ENCODE results near the gene PDCD1LG2.

PDCD1LG2 gene

DNA sequence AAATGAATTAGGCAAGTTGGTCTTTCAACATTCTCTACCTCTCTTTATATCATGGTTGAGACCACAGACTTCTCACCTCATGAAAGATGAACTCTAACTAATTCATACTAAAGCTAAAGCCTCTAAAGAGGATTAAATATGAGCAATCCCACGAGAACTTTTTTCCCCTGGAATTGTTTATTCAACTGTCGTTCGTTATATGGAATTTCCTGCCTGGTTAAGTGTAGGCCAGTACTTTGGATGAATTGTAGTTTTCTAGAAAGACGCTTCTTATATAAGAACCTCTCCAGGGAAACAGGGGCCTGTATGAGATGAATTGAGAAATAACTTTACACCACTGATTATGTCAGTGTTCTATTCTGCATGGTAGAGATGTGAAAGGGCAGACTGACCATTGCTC lies 42.9 kb downstream of the PDCD1LG2 start:
- Histone ChIP-seq H3K27ac (replicated peaks) (no peak overlapping the region), H3K4me3 (replicated peaks; ENCODE audit: insufficient read depth, low read length) (no peak overlapping the region), H3K27me3 (ENCODE audit: insufficient read depth, poor library complexity, severe bottlenecking) (no peaks in the 10 kb centered on the region)
- TF ChIP-seq, protein P1, sequence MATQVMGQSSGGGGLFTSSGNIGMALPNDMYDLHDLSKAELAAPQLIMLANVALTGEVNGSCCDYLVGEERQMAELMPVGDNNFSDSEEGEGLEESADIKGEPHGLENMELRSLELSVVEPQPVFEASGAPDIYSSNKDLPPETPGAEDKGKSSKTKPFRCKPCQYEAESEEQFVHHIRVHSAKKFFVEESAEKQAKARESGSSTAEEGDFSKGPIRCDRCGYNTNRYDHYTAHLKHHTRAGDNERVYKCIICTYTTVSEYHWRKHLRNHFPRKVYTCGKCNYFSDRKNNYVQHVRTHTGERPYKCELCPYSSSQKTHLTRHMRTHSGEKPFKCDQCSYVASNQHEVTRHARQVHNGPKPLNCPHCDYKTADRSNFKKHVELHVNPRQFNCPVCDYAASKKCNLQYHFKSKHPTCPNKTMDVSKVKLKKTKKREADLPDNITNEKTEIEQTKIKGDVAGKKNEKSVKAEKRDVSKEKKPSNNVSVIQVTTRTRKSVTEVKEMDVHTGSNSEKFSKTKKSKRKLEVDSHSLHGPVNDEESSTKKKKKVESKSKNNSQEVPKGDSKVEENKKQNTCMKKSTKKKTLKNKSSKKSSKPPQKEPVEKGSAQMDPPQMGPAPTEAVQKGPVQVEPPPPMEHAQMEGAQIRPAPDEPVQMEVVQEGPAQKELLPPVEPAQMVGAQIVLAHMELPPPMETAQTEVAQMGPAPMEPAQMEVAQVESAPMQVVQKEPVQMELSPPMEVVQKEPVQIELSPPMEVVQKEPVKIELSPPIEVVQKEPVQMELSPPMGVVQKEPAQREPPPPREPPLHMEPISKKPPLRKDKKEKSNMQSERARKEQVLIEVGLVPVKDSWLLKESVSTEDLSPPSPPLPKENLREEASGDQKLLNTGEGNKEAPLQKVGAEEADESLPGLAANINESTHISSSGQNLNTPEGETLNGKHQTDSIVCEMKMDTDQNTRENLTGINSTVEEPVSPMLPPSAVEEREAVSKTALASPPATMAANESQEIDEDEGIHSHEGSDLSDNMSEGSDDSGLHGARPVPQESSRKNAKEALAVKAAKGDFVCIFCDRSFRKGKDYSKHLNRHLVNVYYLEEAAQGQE (IDR thresholded peaks at IDR 0.05; ENCODE audit: insufficient replicate concordance, low read depth): no peak
- no peak for TF ChIP-seq SPI1 (IDR thresholded peaks at IDR 0.05; ENCODE audit: borderline replicate concordance, low read depth)
- TF ChIP-seq POLR2AphosphoS5 (IDR thresholded peaks at IDR 0.05; ENCODE audit: low read depth): no peak
- TF ChIP-seq, protein P2, sequence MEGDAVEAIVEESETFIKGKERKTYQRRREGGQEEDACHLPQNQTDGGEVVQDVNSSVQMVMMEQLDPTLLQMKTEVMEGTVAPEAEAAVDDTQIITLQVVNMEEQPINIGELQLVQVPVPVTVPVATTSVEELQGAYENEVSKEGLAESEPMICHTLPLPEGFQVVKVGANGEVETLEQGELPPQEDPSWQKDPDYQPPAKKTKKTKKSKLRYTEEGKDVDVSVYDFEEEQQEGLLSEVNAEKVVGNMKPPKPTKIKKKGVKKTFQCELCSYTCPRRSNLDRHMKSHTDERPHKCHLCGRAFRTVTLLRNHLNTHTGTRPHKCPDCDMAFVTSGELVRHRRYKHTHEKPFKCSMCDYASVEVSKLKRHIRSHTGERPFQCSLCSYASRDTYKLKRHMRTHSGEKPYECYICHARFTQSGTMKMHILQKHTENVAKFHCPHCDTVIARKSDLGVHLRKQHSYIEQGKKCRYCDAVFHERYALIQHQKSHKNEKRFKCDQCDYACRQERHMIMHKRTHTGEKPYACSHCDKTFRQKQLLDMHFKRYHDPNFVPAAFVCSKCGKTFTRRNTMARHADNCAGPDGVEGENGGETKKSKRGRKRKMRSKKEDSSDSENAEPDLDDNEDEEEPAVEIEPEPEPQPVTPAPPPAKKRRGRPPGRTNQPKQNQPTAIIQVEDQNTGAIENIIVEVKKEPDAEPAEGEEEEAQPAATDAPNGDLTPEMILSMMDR (IDR thresholded peaks at IDR 0.05; ENCODE audit: insufficient read depth, low read length): no peak
- no peak for TF ChIP-seq GABPA (IDR thresholded peaks at IDR 0.05; ENCODE audit: low read depth)
- DNase-seq (ENCODE audit: low read depth in 1 of 2, low spot score in 1 of 2): no peak

DNA sequence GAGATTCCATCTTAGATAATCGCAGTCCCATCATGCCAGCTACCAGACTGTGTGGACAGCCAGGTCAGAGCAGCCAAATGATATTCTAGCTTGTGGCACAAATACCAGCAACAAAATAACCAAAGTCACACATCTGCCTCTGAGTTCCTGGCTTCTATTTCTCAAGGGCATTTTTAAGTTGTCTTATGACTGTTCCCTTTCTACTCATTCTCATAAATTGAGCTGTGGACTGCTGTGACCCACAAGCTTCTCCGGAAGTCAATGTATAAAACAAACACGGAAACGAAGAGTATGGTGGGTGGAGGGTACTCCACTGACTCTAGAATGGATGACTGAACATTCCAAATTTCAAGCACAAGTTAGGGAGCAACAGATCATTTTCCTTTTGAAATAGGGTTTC lies 43.9 kb downstream of the PDCD1LG2 start:
- no peak for DNase-seq (ENCODE audit: low read depth in 1 of 2, low spot score in 1 of 2)
- TF ChIP-seq, protein P1 (IDR thresholded peaks at IDR 0.05; ENCODE audit: insufficient replicate concordance, low read depth): no peak
- TF ChIP-seq SPI1 (IDR thresholded peaks at IDR 0.05; ENCODE audit: borderline replicate concordance, low read depth): no peak
- no peak for TF ChIP-seq POLR2AphosphoS5 (IDR thresholded peaks at IDR 0.05; ENCODE audit: low read depth)
- TF ChIP-seq, protein P2 (IDR thresholded peaks at IDR 0.05; ENCODE audit: insufficient read depth, low read length): no peak
- no peak for TF ChIP-seq GABPA (IDR thresholded peaks at IDR 0.05; ENCODE audit: low read depth)
- Histone ChIP-seq H3K27me3 (ENCODE audit: insufficient read depth, poor library complexity, severe bottlenecking) (no peaks in the 10 kb centered on the region), H3K4me3 (replicated peaks; ENCODE audit: insufficient read depth, low read length) (no peak overlapping the region), H3K27ac (replicated peaks) (no peak overlapping the region)

DNA sequence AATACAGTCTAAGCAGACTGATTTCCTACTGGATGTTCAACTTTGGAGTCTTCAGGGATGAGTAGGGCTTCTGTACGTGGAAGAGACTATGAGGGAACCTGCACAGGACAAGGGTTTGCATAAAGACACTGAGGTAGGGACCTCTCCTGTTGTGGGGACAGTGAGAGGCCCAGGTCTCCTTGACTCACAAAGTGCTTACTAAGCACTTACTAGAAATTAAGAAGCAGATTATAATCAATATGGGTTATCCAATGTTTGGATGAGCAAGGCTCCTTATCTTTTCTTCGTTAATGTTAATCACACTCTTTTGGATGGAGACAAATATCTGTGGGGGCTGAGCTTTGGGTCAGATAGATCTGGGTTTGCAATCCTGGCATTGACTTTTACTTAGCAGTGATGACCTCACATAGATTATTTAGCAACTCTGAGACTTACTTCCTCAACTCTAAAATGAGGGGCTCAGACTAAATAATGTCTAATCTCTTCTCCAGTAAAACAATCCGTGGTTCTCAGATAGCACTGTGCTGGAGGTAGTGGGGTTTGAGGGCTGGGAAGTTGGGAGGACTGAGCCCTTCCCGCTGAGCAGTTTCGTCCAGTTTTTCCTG lies 45.9 kb downstream of the PDCD1LG2 start:
- H3K27ac ChIP-seq (replicated peaks): peak overlapping the region; percentile 73
- no peaks in the 10 kb centered on the region for H3K27me3 ChIP-seq (ENCODE audit: insufficient read depth, poor library complexity, severe bottlenecking)
- DNase-seq (ENCODE audit: low read depth in 1 of 2, low spot score in 1 of 2): no peak
- H3K4me3 ChIP-seq (replicated peaks; ENCODE audit: insufficient read depth, low read length): no peak overlapping the region
- TF ChIP-seq GABPA (IDR thresholded peaks at IDR 0.05; ENCODE audit: low read depth) (no peak), SPI1 (IDR thresholded peaks at IDR 0.05; ENCODE audit: borderline replicate concordance, low read depth) (no peak), POLR2AphosphoS5 (IDR thresholded peaks at IDR 0.05; ENCODE audit: low read depth) (no peak)
- TF ChIP-seq, protein P2 (IDR thresholded peaks at IDR 0.05; ENCODE audit: insufficient read depth, low read length): no peak
- TF ChIP-seq, protein P1 (IDR thresholded peaks at IDR 0.05; ENCODE audit: insufficient replicate concordance, low read depth): no peak

All from HL-60 (cell line).